Gastroesophageal sphincter (tissue), 3 donors: ENCODE measurements around the gene CHMP2B.

Experiments
- EP300 ChIP-seq: sonication (generic); formaldehyde crosslinking; IDR thresholded peaks from one replicate; pipeline ENCODE4 v1.6.1; 2017; ENCODE audit warnings: antibody characterized with exemption, mild to moderate bottlenecking
- POLR2A ChIP-seq, 2 donors: fragments of 450-650 bp; IDR thresholded peaks; one replicate each; pipeline ENCODE4 v1.6.1; 2017; ENCODE audit warnings: antibody characterized with exemption in 2 of 2, mild to moderate bottlenecking in 2 of 2, moderate library complexity in 1 of 2
- POLR2AphosphoS5 ChIP-seq: sonication (generic); formaldehyde crosslinking; IDR thresholded peaks from one replicate; pipeline ENCODE4 v1.6.1; 2017; ENCODE audit warnings: antibody characterized with exemption
- TF ChIP-seq, protein P1 (sequence below), 4 experiments: fragments of 200-600 bp in 2 of 4; fragments of 450-650 bp in 2 of 4; sonication (generic) in 1 of 4; IDR thresholded peaks; one replicate each; pipeline ENCODE4 v1.5.1; 2017 to 2019; ENCODE audit warnings: antibody characterized with exemption in 4 of 4, mild to moderate bottlenecking in 2 of 4, moderate library complexity in 2 of 4

DNA sequence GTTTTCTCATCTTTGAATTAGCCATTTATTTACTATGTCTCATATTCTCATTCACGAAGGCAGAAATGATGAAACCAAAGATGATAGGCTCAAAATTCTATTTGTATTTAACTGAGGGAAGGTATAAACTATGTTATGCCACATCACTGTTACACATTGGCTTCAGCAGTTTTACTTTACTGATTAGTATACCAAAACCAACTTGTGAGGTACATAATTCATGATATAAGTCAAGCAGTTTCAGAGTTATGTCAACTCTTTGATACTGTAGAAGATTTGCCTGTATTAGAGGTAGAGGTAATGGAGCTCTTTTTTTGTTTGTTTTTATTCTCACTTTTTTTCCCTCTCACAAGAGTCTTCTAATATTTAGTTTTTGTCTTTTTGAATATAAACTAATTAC is 22.9 kb downstream of the CHMP2B start:
- TF ChIP-seq EP300 (no peak), POLR2A (IDR thresholded peaks at IDR 0.05) (no peak), POLR2AphosphoS5 (no peak)
- TF ChIP-seq, protein P1, sequence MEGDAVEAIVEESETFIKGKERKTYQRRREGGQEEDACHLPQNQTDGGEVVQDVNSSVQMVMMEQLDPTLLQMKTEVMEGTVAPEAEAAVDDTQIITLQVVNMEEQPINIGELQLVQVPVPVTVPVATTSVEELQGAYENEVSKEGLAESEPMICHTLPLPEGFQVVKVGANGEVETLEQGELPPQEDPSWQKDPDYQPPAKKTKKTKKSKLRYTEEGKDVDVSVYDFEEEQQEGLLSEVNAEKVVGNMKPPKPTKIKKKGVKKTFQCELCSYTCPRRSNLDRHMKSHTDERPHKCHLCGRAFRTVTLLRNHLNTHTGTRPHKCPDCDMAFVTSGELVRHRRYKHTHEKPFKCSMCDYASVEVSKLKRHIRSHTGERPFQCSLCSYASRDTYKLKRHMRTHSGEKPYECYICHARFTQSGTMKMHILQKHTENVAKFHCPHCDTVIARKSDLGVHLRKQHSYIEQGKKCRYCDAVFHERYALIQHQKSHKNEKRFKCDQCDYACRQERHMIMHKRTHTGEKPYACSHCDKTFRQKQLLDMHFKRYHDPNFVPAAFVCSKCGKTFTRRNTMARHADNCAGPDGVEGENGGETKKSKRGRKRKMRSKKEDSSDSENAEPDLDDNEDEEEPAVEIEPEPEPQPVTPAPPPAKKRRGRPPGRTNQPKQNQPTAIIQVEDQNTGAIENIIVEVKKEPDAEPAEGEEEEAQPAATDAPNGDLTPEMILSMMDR (IDR thresholded peaks at IDR 0.05), result no peak
